Measurements from ENCODE around the gene CFAP157.

The CFAP157 gene

GRCh38 chr9:127698985-127699670 is 7.7 kb upstream of the CFAP157 start:
- Histone ChIP-seq H3K36me3 (ENCODE audit: insufficient read depth, low read length) (no peaks in the 10 kb centered on the region), H3K4me3 (ENCODE audit: low read length) (no peak overlapping the region), H2AFZ (ENCODE audit: low read depth, low read length) (no peak overlapping the region), H3K9me3 (ENCODE audit: low read length) (no peaks in the 10 kb centered on the region), H3K27me3 (ENCODE audit: insufficient read depth, low read length) (no peaks in the 10 kb centered on the region), H3K4me1 (ENCODE audit: insufficient read depth, low read length) (no peaks in the 10 kb centered on the region)

- H3K36me3 ChIP-seq (ENCODE audit: insufficient read depth, low read length): no peaks in the 10 kb centered on the region
- no peaks in the 10 kb centered on the region for H3K4me1 ChIP-seq (ENCODE audit: insufficient read depth, low read length)
- no peak overlapping the region for H2AFZ ChIP-seq (ENCODE audit: low read depth, low read length)
- no peaks in the 10 kb centered on the region for H3K9me3 ChIP-seq (ENCODE audit: low read length)
- no peak overlapping the region for H3K4me3 ChIP-seq (ENCODE audit: low read length)
- no peaks in the 10 kb centered on the region for H3K27me3 ChIP-seq (ENCODE audit: insufficient read depth, low read length)
Observed at GRCh38 chr9:127700140-127700539, 6.6 kb upstream of the CFAP157 start.

DNA sequence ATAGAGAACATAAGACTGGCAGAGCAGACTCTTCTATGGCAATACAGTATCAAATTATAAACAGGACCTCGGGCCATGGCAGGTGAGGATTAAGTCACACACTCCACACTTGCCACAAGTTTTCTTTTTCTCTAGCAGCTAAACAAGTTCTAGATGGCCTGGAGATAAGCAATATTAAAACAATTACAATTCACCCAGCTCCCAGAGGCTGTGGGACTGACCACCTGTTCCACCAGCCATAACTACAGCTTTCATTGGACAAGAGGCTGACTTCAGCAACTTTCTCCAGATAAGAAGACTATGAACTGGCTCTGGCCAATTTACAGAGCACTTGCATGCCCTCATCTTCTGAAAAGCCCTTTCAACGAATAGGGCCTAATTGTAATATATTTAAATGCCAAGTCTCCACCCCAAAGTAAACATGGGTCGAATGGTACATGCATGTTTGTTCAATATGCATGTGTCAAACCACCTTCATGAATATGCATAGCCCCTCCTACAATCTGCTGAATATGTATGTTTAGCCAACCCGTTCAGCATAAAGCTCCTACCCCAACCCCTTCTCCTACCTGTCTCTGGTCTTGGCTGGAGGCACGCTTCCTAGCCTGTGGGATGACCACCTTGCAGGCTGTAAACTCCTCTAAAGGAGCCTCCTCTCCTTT is 6.1 kb upstream of the CFAP157 start:
- Histone ChIP-seq H3K4me3 (ENCODE audit: low read length) (no peak overlapping the region), H2AFZ (ENCODE audit: low read depth, low read length) (no peak overlapping the region), H3K4me1 (ENCODE audit: insufficient read depth, low read length) (peaks cover 5% of the 10 kb centered on the region), H3K9me3 (ENCODE audit: low read length) (no peaks in the 10 kb centered on the region), H3K36me3 (ENCODE audit: insufficient read depth, low read length) (no peaks in the 10 kb centered on the region), H3K27me3 (ENCODE audit: insufficient read depth, low read length) (no peaks in the 10 kb centered on the region)

GRCh38 chr9:127703289-127703946 is 3.4 kb upstream of the CFAP157 start:
- H3K4me1 ChIP-seq (ENCODE audit: insufficient read depth, low read length): peaks cover 8% of the 10 kb centered on the region
- no peak overlapping the region for H2AFZ ChIP-seq (ENCODE audit: low read depth, low read length)
- H3K36me3 ChIP-seq (ENCODE audit: insufficient read depth, low read length): no peaks in the 10 kb centered on the region
- no peak overlapping the region for H3K4me3 ChIP-seq (ENCODE audit: low read length)
- H3K27me3 ChIP-seq (ENCODE audit: insufficient read depth, low read length): no peaks in the 10 kb centered on the region
- H3K9me3 ChIP-seq (ENCODE audit: low read length): no peaks in the 10 kb centered on the region

DNA sequence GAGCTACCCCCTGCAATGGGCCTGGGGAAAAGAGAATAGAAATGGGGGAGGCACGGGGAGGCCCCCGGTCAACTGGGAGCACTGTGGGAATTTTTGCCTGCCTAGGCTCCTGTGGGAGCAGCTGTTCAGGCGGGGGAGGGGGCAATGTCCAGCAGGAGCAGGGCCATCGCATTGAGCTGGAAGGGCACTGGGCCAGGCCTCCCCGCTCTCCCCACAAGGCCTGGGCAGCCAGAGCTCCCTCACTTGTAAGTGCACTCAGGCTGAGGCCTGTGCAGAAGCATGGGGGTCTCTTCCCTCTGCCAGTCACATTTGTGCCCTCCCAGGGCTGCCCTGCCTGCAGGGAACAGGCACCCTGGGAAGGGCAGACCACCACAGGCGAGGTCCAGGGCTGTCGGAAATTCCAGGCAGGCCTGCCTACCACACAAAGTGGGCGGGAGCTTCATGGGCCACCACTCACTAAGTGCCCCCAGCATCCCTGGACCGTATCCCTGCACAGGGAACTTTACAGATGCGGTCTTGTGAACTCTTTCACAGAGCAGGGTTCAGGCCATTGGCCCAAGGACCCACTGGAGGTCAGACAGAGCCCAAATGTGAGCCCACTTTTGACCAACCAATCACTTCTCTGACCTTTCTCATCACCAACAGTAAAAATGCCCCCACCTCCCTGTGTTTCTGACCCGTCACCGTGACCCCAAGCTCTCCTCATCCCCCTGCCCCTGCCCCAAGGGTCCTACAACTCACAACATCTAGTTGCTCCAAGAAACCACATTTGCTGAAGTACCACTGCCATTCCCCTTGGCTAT is 1.0 kb upstream of the CFAP157 start:
- H3K4me1 ChIP-seq (ENCODE audit: insufficient read depth, low read length): peaks cover 8% of the 10 kb centered on the region
- no peaks in the 10 kb centered on the region for H3K27me3 ChIP-seq (ENCODE audit: insufficient read depth, low read length)
- H3K36me3 ChIP-seq (ENCODE audit: insufficient read depth, low read length): no peaks in the 10 kb centered on the region
- no peak overlapping the region for H3K4me3 ChIP-seq (ENCODE audit: low read length)
- no peaks in the 10 kb centered on the region for H3K9me3 ChIP-seq (ENCODE audit: low read length)
- H2AFZ ChIP-seq (ENCODE audit: low read depth, low read length): no peak overlapping the region

DNA sequence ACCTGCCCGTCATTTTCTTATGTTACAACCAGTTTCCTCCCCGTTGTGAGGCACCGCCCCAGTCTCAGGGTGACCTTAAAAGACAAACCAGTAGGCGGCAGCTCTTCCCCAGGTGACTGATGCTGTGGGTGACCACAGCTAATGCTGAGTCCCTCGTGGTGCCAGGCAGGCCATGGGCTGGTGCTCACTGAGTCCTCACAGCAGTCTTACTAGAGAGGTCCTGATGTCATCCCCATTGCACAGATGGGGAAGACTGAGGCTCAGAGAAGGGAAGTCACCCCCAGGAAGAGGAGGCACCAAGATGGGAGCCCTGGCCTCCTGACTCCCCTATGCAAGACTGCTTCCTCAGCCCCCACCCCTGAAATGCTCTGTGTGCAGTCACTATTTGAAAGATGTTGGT is 978 bp downstream of the CFAP157 start:
- no peaks in the 10 kb centered on the region for H3K27me3 ChIP-seq (ENCODE audit: insufficient read depth, low read length)
- H2AFZ ChIP-seq (ENCODE audit: low read depth, low read length): no peak overlapping the region
- H3K4me1 ChIP-seq (ENCODE audit: insufficient read depth, low read length): peaks cover 18% of the 10 kb centered on the region
- H3K36me3 ChIP-seq (ENCODE audit: insufficient read depth, low read length): no peaks in the 10 kb centered on the region
- H3K9me3 ChIP-seq (ENCODE audit: low read length): no peaks in the 10 kb centered on the region
- H3K4me3 ChIP-seq (ENCODE audit: low read length): no peak overlapping the region

DNA sequence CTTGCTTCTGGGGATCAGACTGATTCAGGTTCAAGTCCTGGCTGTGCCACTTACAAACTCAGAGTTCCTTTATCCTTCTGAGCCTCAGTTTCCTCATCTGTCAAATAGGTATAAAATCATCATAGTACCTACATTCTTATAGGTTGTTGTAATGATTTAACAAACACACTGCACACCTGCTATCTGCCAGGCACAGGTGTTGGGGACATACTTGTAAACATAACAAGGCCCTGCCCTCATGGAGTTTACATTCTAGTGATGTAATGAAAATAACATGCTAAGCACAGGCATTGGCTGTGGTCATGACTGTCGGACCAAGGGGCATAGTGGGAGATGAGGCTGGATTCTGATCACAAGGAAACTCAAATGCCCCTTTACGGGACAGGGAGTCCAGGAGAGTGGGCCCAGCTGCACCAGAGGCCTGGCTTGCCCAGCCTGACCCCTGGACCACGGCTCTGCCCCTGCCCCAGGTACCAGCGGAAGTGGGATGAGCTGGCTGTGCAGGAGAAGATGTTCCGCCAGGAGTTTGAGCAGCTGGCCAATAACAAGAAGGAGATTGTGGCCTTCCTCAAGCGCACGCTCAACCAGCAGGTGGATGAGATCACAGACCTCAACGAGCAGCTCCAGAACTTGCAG is 2.3 kb downstream of the CFAP157 start:
- Histone ChIP-seq H2AFZ (ENCODE audit: low read depth, low read length) (no peak overlapping the region), H3K4me3 (ENCODE audit: low read length) (no peak overlapping the region), H3K9me3 (ENCODE audit: low read length) (no peaks in the 10 kb centered on the region), H3K36me3 (ENCODE audit: insufficient read depth, low read length) (no peaks in the 10 kb centered on the region), H3K4me1 (ENCODE audit: insufficient read depth, low read length) (peaks cover 20% of the 10 kb centered on the region), H3K27me3 (ENCODE audit: insufficient read depth, low read length) (no peaks in the 10 kb centered on the region)

GRCh38 chr9:127710204-127710783 is 3.5 kb downstream of the CFAP157 start:
- Histone ChIP-seq H2AFZ (ENCODE audit: low read depth, low read length) (no peak overlapping the region), H3K9me3 (ENCODE audit: low read length) (no peaks in the 10 kb centered on the region), H3K36me3 (ENCODE audit: insufficient read depth, low read length) (no peaks in the 10 kb centered on the region), H3K27me3 (ENCODE audit: insufficient read depth, low read length) (no peaks in the 10 kb centered on the region), H3K4me1 (ENCODE audit: insufficient read depth, low read length) (peaks cover 25% of the 10 kb centered on the region), H3K4me3 (ENCODE audit: low read length) (no peak overlapping the region)

- no peaks in the 10 kb centered on the region for H3K9me3 ChIP-seq (ENCODE audit: low read length)
- H3K36me3 ChIP-seq (ENCODE audit: insufficient read depth, low read length): no peaks in the 10 kb centered on the region
- no peak overlapping the region for H2AFZ ChIP-seq (ENCODE audit: low read depth, low read length)
- peaks cover 24% of the 10 kb centered on the region for H3K4me1 ChIP-seq (ENCODE audit: insufficient read depth, low read length)
- no peak overlapping the region for H3K4me3 ChIP-seq (ENCODE audit: low read length)
- no peaks in the 10 kb centered on the region for H3K27me3 ChIP-seq (ENCODE audit: insufficient read depth, low read length)
Observed at GRCh38 chr9:127711226-127711701, 4.5 kb downstream of the CFAP157 start.

- Histone ChIP-seq H3K4me1 (ENCODE audit: insufficient read depth, low read length) (peaks cover 25% of the 10 kb centered on the region), H3K27me3 (ENCODE audit: insufficient read depth, low read length) (no peaks in the 10 kb centered on the region), H3K4me3 (ENCODE audit: low read length) (no peak overlapping the region), H2AFZ (ENCODE audit: low read depth, low read length) (no peak overlapping the region), H3K9me3 (ENCODE audit: low read length) (no peaks in the 10 kb centered on the region), H3K36me3 (ENCODE audit: insufficient read depth, low read length) (no peaks in the 10 kb centered on the region)
Observed at GRCh38 chr9:127711831-127712274, 5.1 kb downstream of the CFAP157 start.

DNA sequence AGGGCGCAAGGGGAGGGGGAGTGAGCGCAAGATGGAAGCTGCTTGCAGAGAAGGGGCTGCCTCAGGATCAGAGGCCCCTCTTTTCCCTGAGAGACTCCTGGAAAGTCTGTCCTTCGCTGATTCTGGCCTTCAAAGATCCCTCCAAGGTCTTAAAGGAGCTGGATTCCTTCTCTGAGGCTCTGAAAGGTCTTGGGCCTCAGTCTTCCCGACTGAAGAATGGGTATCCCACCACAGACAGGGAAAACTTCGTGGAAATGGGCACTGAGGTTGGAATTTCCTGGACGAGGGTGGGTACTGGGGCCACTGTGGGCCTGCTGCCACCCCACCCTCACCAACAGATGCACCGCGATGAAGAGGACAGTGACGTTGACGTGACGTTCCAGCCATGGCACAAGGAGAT is 5.6 kb downstream of the CFAP157 start:
- Histone ChIP-seq H3K27me3 (ENCODE audit: insufficient read depth, low read length) (no peaks in the 10 kb centered on the region), H3K36me3 (ENCODE audit: insufficient read depth, low read length) (no peaks in the 10 kb centered on the region), H3K4me1 (ENCODE audit: insufficient read depth, low read length) (peaks cover 25% of the 10 kb centered on the region), H3K4me3 (ENCODE audit: low read length) (no peak overlapping the region), H3K9me3 (ENCODE audit: low read length) (no peaks in the 10 kb centered on the region), H2AFZ (ENCODE audit: low read depth, low read length) (no peak overlapping the region)

GRCh38 chr9:127712867-127713266 is 6.1 kb downstream of the CFAP157 start:
- Histone ChIP-seq H3K4me3 (ENCODE audit: low read length) (no peak overlapping the region), H3K27me3 (ENCODE audit: insufficient read depth, low read length) (no peaks in the 10 kb centered on the region), H3K36me3 (ENCODE audit: insufficient read depth, low read length) (no peaks in the 10 kb centered on the region), H2AFZ (ENCODE audit: low read depth, low read length) (no peak overlapping the region), H3K4me1 (ENCODE audit: insufficient read depth, low read length) (peaks cover 25% of the 10 kb centered on the region), H3K9me3 (ENCODE audit: low read length) (no peaks in the 10 kb centered on the region)
